K562 (cell line): Measurements from ENCODE around the gene WFDC2. TPM values are rescaled to one million over a fixed set of nuclear protein-coding genes. Genes with fewer than 3 reads are reported as not detected.

ENCODE experiments used
- ATAC-seq: fragments of 200-7000 bp; cut with Tn5 transposase; 3 replicates; pipeline ENCODE4 v1.9.1; 2020; ENCODE audit warnings: moderate library complexity
- BruUV-seq: library from RNA; stranded (reverse); fragments of 400-500 nt; replicated peaks from 2 replicates; lab custom pipeline; 2021; lab: Mats Ljungman, UMichigan
- CTCF ChIA-PET: fragments of 300-600 bp; formaldehyde crosslinking; extraction: SDS; loops from one replicate; lab custom pipeline; 2021; ENCODE audit warnings: low intra/inter-chr PET ratio; lab: Yijun Ruan, JAX
- POLR2A ChIA-PET: fragments of 300-600, 350-650 bp; sonication (Branson Sonifier 250); formaldehyde crosslinking; extraction: SDS; loops from one replicate; lab custom pipeline; 2021; ENCODE audit warnings: antibody characterized with exemption, inconsistent platforms; lab: Yijun Ruan, JAX
- DNase-seq, 4 experiments: peaks; one replicate each; pipeline versions ENCODE4 v3.0.0 to v3.0.0-alpha.2; 2011 to 2018; ENCODE audit warnings: low spot score in 3 of 4, mixed read lengths in 3 of 4; ENCODE audit errors: extremely low read depth in 1 of 4
- FAIRE-seq: peaks from 2 replicates; lab custom pipeline; 2011; peaks lifted over from hg19 to GRCh38; lab: Jason Lieb, UNC
- H2AFZ ChIP-seq: 2 replicates; pipeline ENCODE4 v1.6.0; 2011; ENCODE audit warnings: low read depth, low read length, control low read depth, inconsistent platforms
- H3K27ac ChIP-seq: fragments of 200-600 bp; 3 replicates; pipeline ENCODE4 v1.8.0; 2011; ENCODE audit warnings: low read depth, mild to moderate bottlenecking, control low read depth, inconsistent platforms, low read length, moderate library complexity, mixed read lengths; ENCODE audit errors: extremely low read depth
- H3K27me3 ChIP-seq, 2 experiments: fragments of 300-600 bp in 1 of 2; 2 replicates in 1 of 2; 3 replicates in 1 of 2; pipeline versions ENCODE4 v1.6.0 to v1.8.0; 2011; ENCODE audit warnings: inconsistent platforms in 2 of 2, low read length in 2 of 2, mild to moderate bottlenecking in 1 of 2, mixed read lengths in 1 of 2, moderate library complexity in 1 of 2; ENCODE audit not compliant: control insufficient read depth in 2 of 2, insufficient read depth in 2 of 2
- H3K36me3 ChIP-seq: fragments of 300-600 bp; 3 replicates; pipeline ENCODE4 v1.8.0; 2011; ENCODE audit warnings: mild to moderate bottlenecking, low read length, inconsistent platforms; ENCODE audit not compliant: control insufficient read depth, insufficient read depth
- H3K4me1 ChIP-seq, 2 experiments: fragments of 200-600 bp in 1 of 2; replicated peaks in 1 of 2; 2 replicates in 1 of 2; 3 replicates in 1 of 2; pipeline versions ENCODE4 v1.5.1 to v1.8.0; 2011; ENCODE audit warnings: inconsistent platforms in 2 of 2, low read length in 2 of 2, mild to moderate bottlenecking in 1 of 2, mixed read lengths in 1 of 2, moderate library complexity in 1 of 2; ENCODE audit not compliant: control insufficient read depth in 2 of 2, insufficient read depth in 2 of 2
- H3K4me2 ChIP-seq: 2 replicates; pipeline ENCODE4 v1.6.1; 2011; ENCODE audit warnings: low read length, control low read depth, inconsistent platforms, mixed read lengths; ENCODE audit not compliant: insufficient read depth
- H3K4me3 ChIP-seq: fragments of 200-600 bp; sonication (generic), shearing (Covaris generic); 2 replicates; pipeline ENCODE4 v1.5.1; 2016; ENCODE audit warnings: control low read depth, inconsistent platforms
- H3K79me2 ChIP-seq: fragments of 200-600 bp; 3 replicates; pipeline ENCODE4 v1.8.0; 2011; ENCODE audit warnings: low read length, inconsistent platforms; ENCODE audit not compliant: control insufficient read depth, insufficient read depth
- H3K9ac ChIP-seq, 2 experiments: 2 replicates each; pipeline versions ENCODE4 v1.6.0 to v1.6.1; 2011; ENCODE audit warnings: low read depth in 2 of 2, low read length in 2 of 2, control low read depth in 1 of 2, inconsistent platforms in 1 of 2, mild to moderate bottlenecking in 1 of 2, mixed read lengths in 1 of 2; ENCODE audit not compliant: insufficient read depth in 1 of 2
- H3K9me1 ChIP-seq: one replicate; pipeline ENCODE4 v1.6.0; 2011; ENCODE audit warnings: inconsistent platforms, mild to moderate bottlenecking, low read length, moderate library complexity; ENCODE audit not compliant: control insufficient read depth, insufficient read depth
- H3K9me3 ChIP-seq: replicated peaks from 2 replicates; pipeline ENCODE4 v1.5.1; 2011; ENCODE audit warnings: low read depth, low read length, inconsistent platforms; ENCODE audit not compliant: control insufficient read depth, insufficient read depth
- H4K20me1 ChIP-seq: replicated peaks from 2 replicates; pipeline ENCODE4 v1.6.1; 2011; ENCODE audit warnings: low read length, inconsistent platforms, mixed read lengths; ENCODE audit not compliant: control insufficient read depth, insufficient read depth
- CHD2 ChIP-seq: IDR thresholded peaks from 2 replicates; pipeline ENCODE4 v1.6.1; 2011; ENCODE audit warnings: low read depth, low read length
- NRF1 ChIP-seq, 2 experiments: fragments of 450-650 bp; IDR thresholded peaks in 1 of 2; conservative IDR thresholded peaks in 1 of 2; 2 replicates each; pipeline ENCODE4 v1.6.1; 2014; ENCODE audit warnings: mild to moderate bottlenecking in 2 of 2
- SMARCA4 ChIP-seq: fragments of 450-650 bp; IDR thresholded peaks from 2 replicates; pipeline ENCODE4 v1.6.1; 2016
- TEAD1 ChIP-seq, 2 experiments: fragments of 450-650 bp in 1 of 2; sonication (generic) in 1 of 2; formaldehyde crosslinking; IDR thresholded peaks; 2 replicates each; pipeline versions ENCODE4 v1.4.0 to v1.8.0; 2020 to 2022; ENCODE audit warnings: mild to moderate bottlenecking in 2 of 2, missing genetic modification reagents in 1 of 2
- ZNF143 ChIP-seq: sonication (generic); formaldehyde crosslinking; IDR thresholded peaks from 2 replicates; pipeline ENCODE4 v1.9.0; 2022; ENCODE audit warnings: mild to moderate bottlenecking, missing genetic modification reagents
- ZNF23 ChIP-seq: fragments of 250-450 bp; sonication (Bioruptor Pico); IDR thresholded peaks from 2 replicates; pipeline ENCODE4 v1.4.0; 2020; ENCODE audit warnings: mild to moderate bottlenecking
- WGBS: fragments of 100-300 bp; shearing (Covaris generic); methylation state at CpG from one replicate; pipeline ENCODE4 v1.1.6; 2016; ENCODE audit warnings: low coverage, mixed read lengths; ENCODE audit not compliant: insufficient coverage; ENCODE audit errors: missing lambda C conversion rate; 5-methylcytosine and 5-hydroxymethylcytosine counted together
- in situ Hi-C: fragments of 300-500 bp; cut with MboI; formaldehyde crosslinking; loops from 4 replicates; pipeline ENCODE4 v1.15.0; 2018; ENCODE audit warnings: inconsistent platforms, mixed read lengths
- intact Hi-C: fragments of 100-400 bp; cut with micrococcal nuclease; formaldehyde crosslinking; loops from 2 replicates; pipeline ENCODE4 v1.14.2; 2022
- polyA plus RNA-seq, 8 experiments: library from polyadenylated mRNA; depleted of rRNA in 4 of 8; stranded (reverse) in 5 of 8; unstranded in 3 of 8; fragments of >200 nt; fragmentation: Nextera tagmentation in 2 of 8; fragmentation: Illumina TruSeq in 1 of 8; extraction: Ambion mirVana in 2 of 8; extraction: Trizol in 1 of 8; gene quantifications; 2 replicates each; pipeline versions ENCODE4 v1.2.1 to v1.2.3, GENCODE V29; 2011 to 2014; ENCODE audit warnings: inconsistent platforms in 1 of 8, missing spikeins in 1 of 8
- total RNA-seq, 7 experiments: library from RNA; depleted of rRNA in 6 of 7; stranded (reverse); fragments of >200 nt in 6 of 7; fragmentation: Illumina TruSeq in 2 of 7; extraction: Trizol in 2 of 7; gene quantifications; 2 replicates each; pipeline versions ENCODE4 v1.2.1 to v1.2.3, GENCODE V29; 2011 to 2021; ENCODE audit warnings: low replicate concordance in 1 of 7

The WFDC2 gene
- total and polyA plus RNA-seq, 9 of the 15 experiments (the other 6 are each of a cell fraction or from before 2014, with no cell fraction given) = not detected

DNA sequence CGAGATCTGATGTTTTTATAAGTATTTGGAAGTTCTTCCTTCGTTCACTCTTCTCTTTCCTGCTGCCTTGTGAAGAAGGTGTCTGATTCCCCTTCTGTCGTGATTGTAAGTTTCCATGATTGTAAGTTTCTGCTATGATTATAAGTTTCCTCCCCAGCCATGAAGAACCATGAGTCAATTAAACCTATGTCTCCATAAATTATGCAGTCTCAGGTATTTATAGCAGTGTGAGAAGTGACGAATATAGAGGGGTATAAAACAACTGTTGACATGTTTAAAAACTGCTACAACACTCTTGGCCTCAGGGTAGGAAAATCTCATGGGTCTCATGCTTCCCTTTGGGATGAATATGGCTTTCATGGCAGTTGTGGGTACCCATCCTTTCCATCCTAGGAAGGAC is 5.8 kb upstream of the WFDC2 start:
- no peak for TF ChIP-seq NRF1 (conservative IDR thresholded peaks at IDR 0.05 in 1 of 2, IDR thresholded peaks at IDR 0.05 in 1 of 2)
- no peak for TF ChIP-seq ZNF143 (CRISPR knock-in tag)
- TF ChIP-seq TEAD1 (CRISPR knock-in tag; IDR thresholded peaks at IDR 0.05) = no peak
- TF ChIP-seq SMARCA4 = no peak
- no peak for TF ChIP-seq ZNF23 (CRISPR knock-in tag)
- TF ChIP-seq CHD2 = no peak
- ChIA-PET CTCF (no interaction called here), POLR2A (no interaction called here)
- H3K9me1 ChIP-seq = peaks cover 2% of the 10 kb centered on the region
- DNase-seq (no peak), FAIRE-seq (no peak), ATAC-seq (no peak)
- 0% methylated on average over 4 of the region's 4 CpGs for WGBS
- no peak overlapping the region for H2AFZ ChIP-seq
- in situ Hi-C loops = no loop called here
- H3K4me3 ChIP-seq = no peak overlapping the region
- intact Hi-C loops = no loop called here
- peaks cover 4 to 8% of the 10 kb centered on the region in 2 experiments; a peak in 4 of 5 replicates for H3K27me3 ChIP-seq
- no peak overlapping the region for H3K4me2 ChIP-seq
- no peaks in the 10 kb centered on the region for H3K79me2 ChIP-seq
- H3K4me1 ChIP-seq = no peaks in the 10 kb centered on the region
- no TSS peak for BruUV-seq
- no peaks in the 10 kb centered on the region for H4K20me1 ChIP-seq
- no peaks in the 10 kb centered on the region for H3K9me3 ChIP-seq
- H3K9ac ChIP-seq = no peak overlapping the region
- H3K36me3 ChIP-seq = no peaks in the 10 kb centered on the region
- no peak overlapping the region for H3K27ac ChIP-seq
